A549 (cell line): ENCODE data around the gene RTP5.

Experiments used
- CEBPB ChIP-seq, 2 experiments: fragments of >200 bp in 1 of 2; sonication (Bioruptor Twin) in 1 of 2; formaldehyde crosslinking in 1 of 2; IDR thresholded peaks; 2 replicates each; pipeline ENCODE4 v1.6.1; 2012 to 2016
- CTCF ChIP-seq: fragments of >200 bp; sonication (Bioruptor Twin); formaldehyde crosslinking; IDR thresholded peaks from 3 replicates; pipeline ENCODE4 v1.5.1; 2016
- EHMT2 ChIP-seq: fragments of 200-600 bp; sonication (generic); IDR thresholded peaks from 2 replicates; pipeline ENCODE4 v1.6.1; 2016; ENCODE audit warnings: antibody characterized with exemption, low read depth, mild to moderate bottlenecking, moderate library complexity
- EP300 ChIP-seq, 2 experiments: fragments of >200 bp; sonication (Bioruptor Twin); formaldehyde crosslinking; IDR thresholded peaks; 2 replicates in 1 of 2; 3 replicates in 1 of 2; pipeline ENCODE4 v1.6.1; 2016 to 2017
- GATA3 ChIP-seq: IDR thresholded peaks from 2 replicates; pipeline ENCODE4 v1.6.1; 2012; ENCODE audit warnings: borderline replicate concordance
- JUN ChIP-seq, 2 experiments: fragments of >200 bp; sonication (Bioruptor Twin); formaldehyde crosslinking; IDR thresholded peaks; 2 replicates in 1 of 2; 3 replicates in 1 of 2; pipeline ENCODE4 v1.6.1; 2016 to 2017
- KDM1A ChIP-seq: fragments of 200-600 bp; sonication (generic); IDR thresholded peaks from 2 replicates; pipeline ENCODE4 v1.6.1; 2016; ENCODE audit warnings: low read depth, mild to moderate bottlenecking
- POLR2A ChIP-seq: IDR thresholded peaks from 2 replicates; pipeline ENCODE4 v1.6.1; 2012; ENCODE audit warnings: mild to moderate bottlenecking, low read length
- POLR2AphosphoS2 ChIP-seq: conservative IDR thresholded peaks from 2 replicates; pipeline ENCODE4 v1.6.1; 2012; ENCODE audit warnings: low read length, improper control_type of control experiment, inconsistent platforms
- RNF2 ChIP-seq: fragments of 200-600 bp; sonication (generic); IDR thresholded peaks from 2 replicates; pipeline ENCODE4 v1.6.1; 2016; ENCODE audit warnings: low read depth, mild to moderate bottlenecking, antibody characterized with exemption, moderate library complexity, borderline replicate concordance

- TF ChIP-seq CTCF = no peak
- TF ChIP-seq EHMT2 = no peak
- TF ChIP-seq EP300 (IDR thresholded peaks at IDR 0.05) = no peak
- no peak for TF ChIP-seq GATA3
- TF ChIP-seq POLR2A = no peak
- TF ChIP-seq JUN (IDR thresholded peaks at IDR 0.05) = no peak
- TF ChIP-seq POLR2AphosphoS2 = no peak
- TF ChIP-seq KDM1A = no peak
- TF ChIP-seq CEBPB (IDR thresholded peaks at IDR 0.05) = no peak
- no peak for TF ChIP-seq RNF2
These were observed 21.2 kb downstream of the RTP5 start for GRCh38 chr2:241890524-241891235.
